OCI-M2 (cell line): ENCODE measurements around the gene ANKRD23.
"Not testable (repeated sequence)": the region's sequence is repeated elsewhere in the genome, so short reads cannot be mapped to it uniquely, and the experiment has no call there.

Source experiments
- DNase-seq: peaks from one replicate; lab custom pipeline; 2025; ENCODE audit not compliant: unreplicated experiment; lab: John Stamatoyannopoulos, UW

The ANKRD23 gene

DNA sequence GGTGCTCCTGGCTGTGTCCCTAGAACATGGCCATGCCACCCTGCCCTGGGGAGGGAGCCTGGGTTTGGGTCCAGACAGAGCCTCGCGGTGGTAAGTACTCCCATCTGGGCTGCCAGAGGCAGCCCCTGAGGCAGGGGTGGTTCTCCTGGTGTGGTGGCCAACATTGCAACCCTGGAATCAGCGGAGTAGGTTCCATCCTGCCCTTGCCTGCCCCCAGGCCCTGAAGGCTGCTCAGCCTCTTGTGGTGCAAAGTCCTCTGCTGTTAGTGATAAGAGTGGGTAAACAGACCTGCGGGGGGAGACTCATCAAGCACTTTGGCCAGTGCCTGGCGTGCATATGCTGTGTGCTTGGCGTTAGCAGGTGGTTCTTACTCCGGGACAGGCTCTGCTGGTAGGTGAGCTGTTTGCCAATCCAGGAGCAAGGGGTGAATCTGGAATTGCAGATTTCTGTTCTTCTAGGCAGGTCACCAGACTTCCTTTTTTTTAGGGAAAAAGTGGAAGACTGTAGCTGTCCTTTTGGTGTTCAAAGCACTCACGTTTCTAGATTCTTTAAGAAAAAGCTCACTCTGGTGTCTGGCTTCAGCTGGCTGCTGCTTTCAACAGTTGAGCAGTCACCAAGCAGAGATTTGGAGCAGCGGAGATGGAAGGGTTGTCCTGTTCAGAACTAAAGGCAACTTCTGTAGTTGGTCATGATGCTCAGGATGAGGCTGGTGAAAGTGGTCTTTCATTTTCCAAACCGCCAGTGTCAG lies 24.5 kb downstream of the ANKRD23 start:
- no peak for DNase-seq

- no peak for DNase-seq
These were observed 25.9 kb downstream of the ANKRD23 start for GRCh38 chr2:96817882-96818281.

DNA sequence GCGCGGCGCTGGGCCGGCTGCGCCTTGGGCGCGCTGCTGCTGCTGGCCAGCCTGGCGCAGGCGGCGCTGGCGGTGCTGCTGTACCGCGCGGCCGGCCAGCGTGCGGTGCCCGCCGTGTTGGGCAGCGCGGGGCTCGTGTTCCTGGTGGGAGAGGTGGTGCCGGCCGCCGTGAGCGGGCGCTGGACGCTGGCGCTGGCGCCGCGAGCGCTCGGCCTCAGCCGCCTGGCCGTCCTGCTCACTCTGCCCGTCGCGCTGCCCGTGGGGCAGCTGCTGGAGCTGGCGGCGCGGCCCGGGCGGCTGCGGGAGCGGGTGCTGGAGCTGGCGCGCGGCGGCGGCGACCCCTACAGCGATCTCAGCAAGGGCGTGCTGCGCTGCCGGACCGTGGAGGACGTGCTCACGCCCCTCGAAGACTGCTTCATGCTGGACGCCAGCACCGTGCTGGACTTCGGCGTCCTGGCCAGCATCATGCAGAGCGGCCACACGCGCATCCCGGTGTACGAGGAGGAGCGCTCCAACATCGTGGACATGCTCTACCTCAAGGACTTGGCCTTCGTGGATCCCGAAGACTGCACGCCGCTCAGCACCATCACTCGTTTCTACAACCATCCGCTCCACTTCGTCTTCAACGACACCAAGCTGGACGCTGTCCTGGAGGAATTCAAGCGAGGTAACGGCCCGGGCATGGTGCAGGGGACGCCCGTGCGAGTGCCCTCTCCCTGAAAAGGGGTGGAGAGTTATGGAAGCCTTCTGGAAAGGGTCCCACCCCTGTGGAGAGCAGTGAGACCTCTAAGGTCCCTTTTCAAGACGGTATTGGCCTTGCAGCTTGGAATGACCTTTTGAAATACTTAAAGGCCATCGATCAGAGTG lies 26.8 kb downstream of the ANKRD23 start:
- no peak for DNase-seq

GRCh38 chr2:96816127-96816835 lies 27.5 kb downstream of the ANKRD23 start, which contains the start of gene CNNM3:
CNNM3 (plus strand) TSS chr2:96816268; CDS start chr2:96816278, 10 bp downstream.
- peak; percentile 33 for DNase-seq

DNA sequence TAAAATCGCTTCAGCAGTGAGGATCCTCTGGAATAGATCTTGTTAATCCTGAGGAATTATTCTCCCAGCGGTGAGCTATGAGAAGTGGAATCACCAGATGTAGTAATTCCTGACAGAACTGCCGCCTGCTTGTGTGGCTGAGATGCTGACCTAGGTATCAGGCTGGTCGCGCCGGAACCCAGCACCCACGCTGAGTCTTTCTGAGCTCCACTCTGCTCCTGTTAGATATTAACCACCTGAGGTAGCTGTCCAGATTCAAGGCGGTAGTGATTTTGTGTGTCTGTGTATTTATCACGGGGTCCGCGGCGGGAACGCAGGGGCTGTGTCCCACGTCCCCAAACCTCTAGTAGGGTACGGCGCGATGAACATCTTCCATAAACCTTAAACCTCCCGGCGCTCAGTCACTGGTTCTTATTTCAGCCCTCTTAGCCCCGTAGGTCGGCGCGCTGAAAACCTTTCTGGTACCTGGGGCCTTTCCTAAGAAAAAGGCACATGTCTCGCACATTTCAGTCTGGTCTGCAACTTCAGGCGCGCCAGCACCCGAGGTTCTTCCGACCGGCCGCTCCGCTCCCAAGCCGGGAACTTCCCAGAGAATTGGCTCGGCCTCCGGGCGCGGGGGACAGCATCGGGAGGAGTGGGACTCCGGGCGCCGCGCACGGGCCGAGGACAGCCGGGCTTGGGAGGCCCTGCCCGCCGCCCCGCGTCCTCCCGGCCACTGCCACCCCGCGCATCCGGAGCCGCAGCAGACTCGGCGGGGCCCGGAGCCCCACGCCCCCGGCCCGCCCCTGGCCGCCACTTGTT lies 28.3 kb downstream of the ANKRD23 start:
- no peak for DNase-seq

- no peak for DNase-seq
These were observed 30.2 kb downstream of the ANKRD23 start for GRCh38 chr2:96813656-96814055.

- DNase-seq: no peak
These were observed 31.9 kb downstream of the ANKRD23 start for GRCh38 chr2:96811917-96812316.

DNA sequence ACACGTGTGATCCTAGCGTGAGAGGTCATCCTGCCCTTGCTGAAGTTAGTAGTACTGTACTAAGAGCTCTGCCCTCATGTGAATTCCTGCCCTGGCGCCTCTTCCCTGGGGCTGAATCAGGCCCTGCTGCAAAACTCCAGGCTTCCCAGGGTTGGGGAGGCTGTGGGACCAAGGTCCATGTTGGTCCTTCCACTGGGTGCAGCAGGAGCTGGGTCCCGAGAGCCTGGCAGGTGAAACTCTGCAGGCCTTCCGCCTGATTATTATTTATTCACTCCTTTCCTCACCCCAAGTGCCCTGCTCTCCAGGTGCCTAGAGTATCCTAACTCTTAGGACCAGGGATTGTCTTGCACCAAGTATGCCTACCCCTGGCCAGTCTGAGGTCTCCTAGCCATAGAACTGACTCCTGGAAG lies 33.0 kb downstream of the ANKRD23 start:
- no peak for DNase-seq

DNA sequence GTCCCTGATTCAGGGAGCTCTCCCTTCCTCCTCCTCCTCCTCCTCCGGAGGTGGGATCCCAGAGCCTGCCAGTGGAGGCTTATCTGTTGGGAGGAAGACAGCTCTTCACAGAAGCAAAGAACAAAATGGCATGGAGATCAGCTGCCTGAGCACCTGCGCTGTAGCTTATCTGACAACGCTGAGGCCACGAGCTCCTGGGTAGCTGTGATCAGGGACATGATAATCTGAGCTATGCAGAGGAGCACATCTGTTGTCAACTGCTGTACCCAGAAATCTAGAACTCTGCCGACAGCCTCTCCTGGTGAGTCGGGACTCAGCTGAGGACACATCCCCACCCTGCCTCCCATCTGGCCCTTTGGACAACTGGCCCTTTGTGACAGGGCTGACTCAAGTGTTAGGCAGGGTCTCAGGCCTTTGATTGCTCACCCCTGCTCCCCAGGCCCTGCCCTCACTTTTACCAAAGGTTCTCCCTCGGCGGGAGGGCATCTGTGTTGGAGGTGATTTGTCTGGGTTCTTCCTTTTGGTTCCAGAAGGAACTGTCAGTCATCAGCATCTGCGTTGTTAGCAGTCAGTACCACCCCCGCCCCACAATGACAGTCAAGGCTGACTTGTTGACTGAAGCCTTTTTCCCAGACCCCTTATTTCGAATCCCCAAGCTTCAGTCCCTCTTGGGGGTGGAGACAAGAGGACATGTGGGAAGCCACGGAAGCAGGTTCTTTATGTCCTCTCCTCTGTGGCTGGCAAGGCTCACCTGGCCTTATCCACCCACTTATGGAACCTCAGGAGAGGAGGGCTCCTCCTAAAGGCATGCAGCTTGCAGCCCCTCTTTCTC lies 33.7 kb downstream of the ANKRD23 start:
- DNase-seq: no peak

DNA sequence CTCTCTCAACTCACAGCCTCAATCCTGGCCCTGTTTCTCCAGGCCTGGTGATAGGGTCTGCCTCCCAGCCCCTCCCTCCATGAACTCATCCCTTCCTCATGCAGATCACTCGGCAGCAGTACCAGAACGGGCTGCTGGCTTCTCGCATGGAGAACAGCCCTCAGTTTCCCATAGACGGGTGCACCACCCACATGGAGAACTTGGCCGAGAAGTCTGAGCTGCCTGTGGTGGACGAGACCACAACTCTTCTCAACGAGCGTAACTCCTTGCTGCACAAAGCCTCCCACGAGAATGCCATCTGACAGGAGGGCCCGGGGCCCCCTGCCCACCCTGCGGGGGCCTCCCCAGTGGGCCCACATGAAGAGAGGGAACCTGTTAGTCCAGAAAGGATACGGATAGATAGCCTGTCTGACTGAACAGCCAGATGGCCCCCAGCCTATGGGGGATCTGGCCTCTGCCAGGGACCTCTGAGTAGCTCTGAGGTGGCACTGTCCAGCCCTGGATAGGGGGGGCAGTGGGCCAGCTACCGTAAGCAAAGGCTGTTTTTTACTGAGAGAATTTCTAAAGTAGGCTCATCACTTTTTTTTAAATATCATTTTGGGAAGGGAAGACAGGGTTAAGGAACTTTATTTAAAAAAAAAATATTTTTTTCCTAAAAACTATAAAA lies 34.5 kb downstream of the ANKRD23 start:
- DNase-seq: no peak

- DNase-seq: no peak
These were observed 35.5 kb downstream of the ANKRD23 start for GRCh38 chr2:96808176-96808837.

GRCh38 chr2:96807127-96807471 lies 36.7 kb downstream of the ANKRD23 start:
- DNase-seq: no peak

- DNase-seq: no peak
These were observed 37.2 kb downstream of the ANKRD23 start for GRCh38 chr2:96806468-96807126.

- not testable (repeated sequence) for DNase-seq
These were observed 37.9 kb downstream of the ANKRD23 start for GRCh38 chr2:96805946-96806345.

- DNase-seq: no peak
These were observed 38.8 kb downstream of the ANKRD23 start for GRCh38 chr2:96804986-96805385.

DNA sequence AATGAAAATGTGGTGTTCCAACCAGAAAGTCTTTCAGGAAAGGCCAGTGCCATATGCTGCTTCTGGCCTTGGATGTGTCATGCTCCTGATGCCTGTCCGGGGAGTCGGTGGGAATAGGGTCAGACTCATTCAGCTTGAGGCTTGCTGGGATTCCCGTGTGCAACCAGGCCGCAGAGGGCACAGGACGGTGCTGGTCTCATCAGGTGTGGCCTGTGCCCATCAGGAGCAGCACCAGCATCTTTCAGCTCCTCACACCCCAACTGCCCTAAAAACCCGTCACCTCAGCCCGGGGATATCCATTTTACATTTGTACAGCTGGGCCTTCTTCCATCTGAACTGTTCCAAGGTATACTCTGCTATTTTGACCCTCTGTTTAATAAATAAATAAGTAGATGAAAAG lies 41.1 kb downstream of the ANKRD23 start:
- no peak for DNase-seq

DNA sequence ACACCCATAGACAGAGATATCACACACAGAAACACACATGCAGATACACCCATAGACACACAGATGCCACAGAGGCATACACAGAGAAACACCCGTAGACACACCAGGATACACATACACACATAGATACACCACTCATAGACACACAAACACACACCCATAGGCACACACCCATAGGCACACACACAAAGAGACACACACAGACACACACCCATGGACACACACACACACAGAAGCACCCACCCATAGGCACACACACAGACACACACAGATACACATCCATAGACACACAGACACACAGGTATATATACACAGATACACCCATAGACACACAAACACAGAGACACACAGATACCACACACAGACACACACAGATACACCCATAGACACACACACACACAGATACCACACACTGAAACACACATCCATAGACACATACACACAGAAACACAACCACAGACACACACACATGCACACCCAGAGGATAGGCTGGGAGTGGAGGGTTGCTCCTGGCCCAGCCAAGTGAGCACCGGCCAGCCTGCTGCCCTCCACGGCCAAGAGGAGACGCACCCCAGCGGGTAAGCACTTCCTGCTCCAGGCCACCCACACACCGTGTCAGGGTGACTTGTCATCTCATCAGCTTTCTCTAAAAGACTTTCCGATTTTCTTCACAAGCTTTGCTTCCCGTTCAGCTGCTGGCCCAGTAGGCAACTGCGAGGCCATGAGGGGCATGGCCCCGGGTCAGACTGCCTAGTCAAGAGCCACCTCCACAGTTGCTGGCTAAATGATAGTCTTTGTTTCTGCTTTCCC lies 41.8 kb downstream of the ANKRD23 start:
- no peak for DNase-seq
